Muscle layer of colon (tissue), 2 donors: Measurements from ENCODE around the gene PRUNE2.
"Not testable (repeated sequence)": the region's sequence is repeated elsewhere in the genome, so short reads cannot be mapped to it uniquely, and the experiment has no call there.

ENCODE experiments used
- H3K27ac ChIP-seq: one replicate; pipeline ENCODE4 v1.7.0; 2013; ENCODE audit warnings: low read depth, mild to moderate bottlenecking, low read length, moderate library complexity
- H3K27me3 ChIP-seq, 2 donors: one replicate each; pipeline ENCODE4 v1.7.0; 2013; ENCODE audit warnings: low read length in 2 of 2, mild to moderate bottlenecking in 2 of 2; ENCODE audit not compliant: insufficient read depth in 2 of 2, control insufficient read depth in 1 of 2
- H3K36me3 ChIP-seq: one replicate; pipeline ENCODE4 v1.7.0; 2013; ENCODE audit warnings: mild to moderate bottlenecking, low read length; ENCODE audit not compliant: insufficient read depth
- H3K4me1 ChIP-seq: one replicate; pipeline ENCODE4 v1.7.0; 2013; ENCODE audit warnings: mild to moderate bottlenecking, low read length; ENCODE audit not compliant: insufficient read depth
- H3K4me3 ChIP-seq, 2 donors: one replicate each; pipeline ENCODE4 v1.7.0; 2013; ENCODE audit warnings: low read length in 2 of 2, low read depth in 1 of 2, mild to moderate bottlenecking in 1 of 2, moderate library complexity in 1 of 2
- H3K9ac ChIP-seq: one replicate; pipeline ENCODE4 v1.7.0; 2013; ENCODE audit warnings: low read length
- H3K9me3 ChIP-seq: one replicate; pipeline ENCODE4 v1.7.0; 2013; ENCODE audit warnings: mild to moderate bottlenecking, low read length
- donor health status: abdominal sarcoma.
- donor health status: Adenocarcinoma of cecum.

The PRUNE2 gene

GRCh38 chr9:76863832-76864231, 42.1 kb downstream of the PRUNE2 start:
- Histone ChIP-seq H3K4me1 (peaks cover 37% of the 10 kb centered on the region), H3K27ac (peak overlapping the region; percentile 48), H3K9ac (no peak overlapping the region)

GRCh38 chr9:76859860-76860259, 46.1 kb downstream of the PRUNE2 start:
- Histone ChIP-seq H3K4me3 (no peak overlapping the region), H3K9ac (no peak overlapping the region), H3K27ac (no peak overlapping the region), H3K36me3 (no peaks in the 10 kb centered on the region), H3K27me3 (no peaks in the 10 kb centered on the region), H3K9me3 (no peaks in the 10 kb centered on the region), H3K4me1 (peaks cover 30% of the 10 kb centered on the region)

More at GRCh38 chr9:76863832-76864231, 42.1 kb downstream of the PRUNE2 start:
- H3K4me3 ChIP-seq, result no peak overlapping the region
- no peaks in the 10 kb centered on the region for H3K27me3 ChIP-seq
- no peaks in the 10 kb centered on the region for H3K9me3 ChIP-seq
- H3K36me3 ChIP-seq, result no peaks in the 10 kb centered on the region

GRCh38 chr9:76858248-76858647, 47.7 kb downstream of the PRUNE2 start:
- H3K36me3 ChIP-seq, H3K27ac ChIP-seq, H3K27me3 ChIP-seq, H3K9me3 ChIP-seq, H3K9ac ChIP-seq, H3K4me3 ChIP-seq: not testable (repeated sequence)
- peaks cover 24% of the 10 kb centered on the region for H3K4me1 ChIP-seq

- Histone ChIP-seq H3K36me3 (no peaks in the 10 kb centered on the region), H3K9ac (no peak overlapping the region), H3K27ac (peak overlapping the region; percentile 17), H3K27me3 (no peaks in the 10 kb centered on the region), H3K9me3 (no peaks in the 10 kb centered on the region), H3K4me3 (no peak overlapping the region), H3K4me1 (peaks cover 32% of the 10 kb centered on the region)
These were observed 49.9 kb downstream of the PRUNE2 start for GRCh38 chr9:76856016-76856415.

- Histone ChIP-seq H3K4me3 (no peak overlapping the region), H3K4me1 (peaks cover 28% of the 10 kb centered on the region), H3K36me3 (peaks cover 6% of the 10 kb centered on the region), H3K9ac (no peak overlapping the region), H3K27me3 (no peaks in the 10 kb centered on the region), H3K9me3 (no peaks in the 10 kb centered on the region), H3K27ac (no peak overlapping the region)
These were observed 50.9 kb downstream of the PRUNE2 start for GRCh38 chr9:76855015-76855414.

GRCh38 chr9:76852026-76852425, 53.9 kb downstream of the PRUNE2 start:
- Histone ChIP-seq H3K27ac (peak overlapping the region; percentile 26), H3K4me1 (peaks cover 19% of the 10 kb centered on the region), H3K27me3 (no peaks in the 10 kb centered on the region), H3K9ac (no peak overlapping the region), H3K9me3 (no peaks in the 10 kb centered on the region), H3K4me3 (no peak overlapping the region), H3K36me3 (peaks cover 20% of the 10 kb centered on the region)

GRCh38 chr9:76846297-76846696, 59.6 kb downstream of the PRUNE2 start:
- Histone ChIP-seq H3K4me1 (peaks cover 26% of the 10 kb centered on the region), H3K36me3 (peaks cover 29% of the 10 kb centered on the region), H3K9ac (no peak overlapping the region), H3K27ac (peak overlapping the region; percentile 80), H3K4me3 (no peak overlapping the region), H3K27me3 (no peaks in the 10 kb centered on the region), H3K9me3 (no peaks in the 10 kb centered on the region)

- Histone ChIP-seq H3K36me3 (peaks cover 26% of the 10 kb centered on the region), H3K27me3 (no peaks in the 10 kb centered on the region), H3K4me3 (no peak overlapping the region), H3K4me1 (peaks cover 26% of the 10 kb centered on the region), H3K27ac (peak overlapping the region; percentile 80), H3K9ac (no peak overlapping the region), H3K9me3 (no peaks in the 10 kb centered on the region)
These were observed 60.7 kb downstream of the PRUNE2 start for GRCh38 chr9:76845254-76845653.

GRCh38 chr9:76835571-76836283, 70.2 kb downstream of the PRUNE2 start:
- Histone ChIP-seq H3K36me3 (no peaks in the 10 kb centered on the region), H3K9me3 (no peaks in the 10 kb centered on the region), H3K4me1 (peaks cover 31% of the 10 kb centered on the region), H3K27me3 (no peaks in the 10 kb centered on the region), H3K9ac (peak overlapping the region; percentile 76), H3K27ac (peak overlapping the region; percentile 77), H3K4me3 (peak overlapping the region in 1 of 2 donors; percentile 5)

- Histone ChIP-seq H3K4me3 (no peak overlapping the region), H3K9me3 (no peaks in the 10 kb centered on the region), H3K27ac (peak overlapping the region; percentile 61), H3K9ac (no peak overlapping the region), H3K4me1 (peaks cover 27% of the 10 kb centered on the region), H3K27me3 (no peaks in the 10 kb centered on the region), H3K36me3 (peaks cover 23% of the 10 kb centered on the region)
These were observed 77.5 kb downstream of the PRUNE2 start for GRCh38 chr9:76828447-76828846.

- H3K27me3 ChIP-seq, result no peaks in the 10 kb centered on the region
- H3K36me3 ChIP-seq, result peaks cover 23% of the 10 kb centered on the region
- no peak overlapping the region for H3K9ac ChIP-seq
- H3K4me1 ChIP-seq, result peaks cover 27% of the 10 kb centered on the region
- no peak overlapping the region for H3K4me3 ChIP-seq
- peak overlapping the region; percentile 61 for H3K27ac ChIP-seq
- no peaks in the 10 kb centered on the region for H3K9me3 ChIP-seq
These were observed 78.4 kb downstream of the PRUNE2 start for GRCh38 chr9:76827296-76828080.
